NOMO-1 treated with DMSO at 0.1 percent for 48 hours (cell line): ENCODE data around the gene DNAJC4.
"Not testable (repeated sequence)": the region's sequence is repeated elsewhere in the genome, so short reads cannot be mapped to it uniquely, and the experiment has no call there.

Source experiments
- DNase-seq: peaks from one replicate; lab custom pipeline; 2025; ENCODE audit not compliant: unreplicated experiment; lab: John Stamatoyannopoulos, UW

DNAJC4 gene

GRCh38 chr11:64244966-64245365, 14.6 kb downstream of the DNAJC4 start:
- no peak for DNase-seq

- DNase-seq, result no peak
Measured at GRCh38 chr11:64245401-64245796, 15.1 kb downstream of the DNAJC4 start.

GRCh38 chr11:64245797-64246620, 15.7 kb downstream of the DNAJC4 start:
- DNase-seq, result peak; percentile 47

- not testable (repeated sequence) for DNase-seq
Measured at GRCh38 chr11:64246621-64246870, 16.2 kb downstream of the DNAJC4 start.

DNA sequence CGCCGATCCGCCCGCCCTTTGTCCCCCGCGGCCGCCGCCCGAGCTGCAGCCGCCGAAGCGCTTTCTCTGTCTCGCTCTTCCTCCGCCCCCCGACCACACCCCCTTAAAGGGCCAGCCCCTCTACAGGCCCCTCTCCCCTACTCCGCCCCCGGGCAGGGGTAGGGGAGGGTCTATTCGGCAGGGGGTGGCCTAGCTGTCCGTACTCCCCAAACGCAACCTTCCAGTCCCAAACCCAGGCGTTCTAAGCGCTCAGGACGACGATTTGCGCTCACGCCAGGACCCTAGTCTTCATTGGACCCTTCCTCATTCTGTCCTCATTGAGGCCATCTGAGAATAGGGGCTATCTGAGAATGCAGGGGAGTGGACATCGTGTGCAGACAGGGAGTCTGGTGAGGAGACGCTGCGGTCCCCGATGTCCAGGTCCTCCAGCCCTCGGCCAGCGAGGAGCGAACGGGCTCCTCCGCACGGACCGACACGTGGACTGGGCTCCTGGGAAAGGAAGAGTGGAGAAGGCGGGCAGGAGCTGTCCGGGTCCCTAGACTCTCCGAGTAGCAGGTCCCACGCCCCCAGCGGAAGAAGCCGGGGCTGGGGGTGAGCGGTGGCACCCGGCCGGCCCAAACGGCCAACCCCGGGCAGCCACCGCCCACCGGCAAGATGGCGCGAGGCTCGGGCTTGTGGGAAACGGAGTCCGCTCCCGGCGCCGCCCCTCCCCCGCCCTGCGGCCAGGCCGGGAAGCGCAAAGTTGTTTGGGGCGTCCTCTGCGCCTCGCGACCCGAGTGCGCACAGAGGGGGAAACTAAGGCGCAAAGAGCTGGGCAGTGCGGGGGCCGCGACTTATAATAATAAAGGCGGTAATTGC, 16.8 kb downstream of the DNAJC4 start, which contains the start of gene PPP1R14B:
PPP1R14B (minus strand) TSS at position 73 of the 858 bp plus-strand sequence. CDS start 270 bp downstream, outside the sequence.
- peak; percentile 87 for DNase-seq

GRCh38 chr11:64247729-64248531, 17.6 kb downstream of the DNAJC4 start:
- no peak for DNase-seq

GRCh38 chr11:64248578-64248977, 18.2 kb downstream of the DNAJC4 start:
- no peak for DNase-seq

- no peak for DNase-seq
Measured at GRCh38 chr11:64249038-64249437, 18.7 kb downstream of the DNAJC4 start.

DNA sequence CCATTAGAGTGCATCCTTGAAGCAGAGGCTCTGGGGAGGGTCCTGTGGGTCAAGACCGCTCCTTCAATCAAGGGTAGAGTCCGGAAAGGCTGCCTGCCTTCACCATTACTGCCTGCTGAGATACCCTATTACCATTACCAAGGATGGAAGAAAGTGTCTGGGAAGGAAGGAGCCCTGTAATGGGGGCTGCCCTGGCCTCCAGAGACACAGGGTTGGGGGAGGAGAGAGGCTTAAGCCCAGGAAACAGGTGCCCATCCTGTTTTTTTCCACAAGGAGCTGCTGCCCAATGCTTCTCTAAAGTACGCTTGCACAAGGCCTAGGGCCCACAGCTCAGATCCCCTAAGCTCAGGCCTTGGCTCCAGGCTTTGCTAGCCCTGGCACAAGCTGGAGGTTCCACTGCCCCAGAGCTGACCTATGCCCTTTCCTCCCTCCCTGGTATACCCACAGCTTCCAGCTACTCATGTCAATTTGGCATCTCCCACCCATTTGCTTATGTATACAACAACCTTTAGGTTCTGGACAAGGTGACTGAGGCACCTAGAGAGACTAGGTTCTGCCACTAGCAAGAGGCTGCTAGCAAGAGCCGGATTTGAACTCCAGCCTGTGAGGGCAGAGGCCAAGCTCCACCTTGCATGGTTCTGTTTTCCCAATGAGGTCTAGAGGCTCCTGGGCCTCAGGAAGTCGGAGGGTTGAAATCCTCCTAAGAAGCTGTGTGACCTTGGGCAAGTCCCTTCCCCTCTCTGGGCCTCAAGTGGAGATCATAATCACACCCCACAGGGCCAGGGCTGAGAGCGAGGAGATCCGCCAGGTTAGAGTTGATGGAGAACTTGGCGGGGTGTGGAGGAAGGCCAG, 19.4 kb downstream of the DNAJC4 start:
- DNase-seq, result no peak

GRCh38 chr11:64250415-64251015, 20.2 kb downstream of the DNAJC4 start:
- no peak for DNase-seq

DNA sequence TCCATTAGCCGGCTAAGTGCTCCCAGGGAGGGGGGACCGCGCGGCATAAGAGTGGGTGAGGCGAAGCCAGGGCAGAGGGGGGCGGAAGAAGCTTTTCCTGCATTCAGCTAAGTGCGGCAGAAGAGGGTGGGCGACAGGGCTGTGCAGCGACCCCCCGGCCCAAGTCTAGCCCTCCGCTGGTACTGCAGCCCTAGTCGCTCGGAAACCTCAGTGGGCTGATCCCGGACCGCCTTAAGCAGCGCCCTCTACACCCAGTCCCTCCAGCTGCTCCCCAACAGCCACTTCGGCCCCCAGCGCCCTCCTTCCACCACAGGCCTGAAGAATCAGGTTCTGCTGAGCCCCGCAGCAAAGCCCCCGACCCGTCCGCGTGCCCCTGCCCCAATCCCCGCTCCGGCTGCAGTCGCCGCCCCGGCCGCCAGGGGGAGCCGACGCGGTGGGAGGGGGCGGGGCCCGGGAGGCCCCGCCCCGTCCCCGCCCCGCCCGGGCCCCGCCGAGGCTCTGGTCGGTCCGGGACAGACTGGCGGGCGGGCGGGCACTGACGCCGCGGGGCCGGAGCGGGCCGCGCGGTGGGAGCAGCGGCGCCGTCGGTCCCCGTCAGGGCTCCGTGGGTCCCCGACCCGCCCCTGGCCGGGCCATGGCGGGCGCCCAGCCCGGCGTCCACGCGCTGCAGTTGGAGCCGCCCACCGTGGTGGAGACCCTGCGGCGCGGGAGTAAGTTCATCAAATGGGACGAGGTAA, 20.8 kb downstream of the DNAJC4 start, which contains the start of gene PLCB3:
PLCB3 (plus strand) TSS at position 515 of the 737 bp plus-strand sequence; CDS start at position 635, 120 bp downstream.
- peak; percentile 18 for DNase-seq

- no peak for DNase-seq
Measured at GRCh38 chr11:64251753-64252002, 21.3 kb downstream of the DNAJC4 start.

GRCh38 chr11:64252003-64252872, 21.9 kb downstream of the DNAJC4 start:
- DNase-seq, result no peak

DNA sequence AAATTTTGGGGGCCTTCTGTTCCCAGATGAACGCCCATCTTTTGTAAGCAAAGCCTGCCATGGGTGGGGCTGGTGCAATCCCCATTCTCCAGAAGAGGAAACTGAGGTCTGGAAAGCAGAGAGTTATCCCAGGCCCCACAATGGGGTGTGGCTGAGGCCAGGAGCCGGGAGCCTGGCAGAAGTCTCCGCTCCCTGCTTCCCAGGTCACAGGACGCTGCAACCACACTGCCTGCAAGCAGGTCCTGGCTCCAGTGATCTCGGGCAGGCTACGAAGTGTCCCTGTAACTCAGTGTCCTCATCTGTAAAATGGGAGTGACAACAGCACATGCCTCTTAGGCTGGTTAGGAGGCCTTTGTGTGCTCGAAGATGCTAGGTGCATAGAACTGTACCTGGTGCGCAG, 22.7 kb downstream of the DNAJC4 start:
- DNase-seq, result no peak

DNA sequence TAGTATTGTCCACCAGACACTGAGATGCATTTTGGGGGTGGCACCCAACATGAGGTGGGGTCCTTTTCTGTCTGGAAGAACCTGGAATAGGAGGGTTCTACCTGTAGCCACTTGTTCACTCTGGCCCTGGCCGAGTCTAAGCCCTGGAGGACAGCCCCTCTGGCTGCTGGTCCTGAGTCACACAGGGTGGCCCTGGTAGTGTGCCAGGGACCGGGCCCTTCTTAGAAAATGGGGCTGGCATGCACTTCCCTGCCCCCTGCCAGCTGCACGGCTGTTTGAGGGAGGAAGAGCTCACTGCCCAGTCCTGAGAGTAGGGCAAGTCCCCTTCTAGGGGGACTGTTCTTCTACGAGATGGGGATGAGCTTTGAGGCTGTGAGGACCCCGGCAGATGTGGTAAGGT, 23.1 kb downstream of the DNAJC4 start:
- DNase-seq, result no peak

DNA sequence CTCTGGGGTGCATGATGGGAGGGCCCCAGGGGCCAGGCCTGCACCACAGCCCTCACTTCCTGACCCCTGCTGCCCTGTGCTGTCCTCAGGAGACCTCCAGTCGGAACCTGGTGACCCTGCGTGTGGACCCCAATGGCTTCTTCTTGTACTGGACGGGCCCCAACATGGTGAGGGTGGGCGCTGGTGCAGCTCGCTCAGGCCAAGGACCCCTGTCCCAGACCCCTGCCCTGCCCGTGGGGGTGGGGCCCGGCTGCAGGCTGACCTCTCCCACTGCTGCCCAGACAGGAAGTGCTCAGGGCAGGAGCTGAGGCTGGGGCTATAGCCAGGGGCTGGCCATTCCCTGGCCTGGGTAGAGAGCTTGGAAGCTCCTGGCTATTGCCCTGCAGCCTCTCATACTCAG, 24.0 kb downstream of the DNAJC4 start:
- no peak for DNase-seq

DNA sequence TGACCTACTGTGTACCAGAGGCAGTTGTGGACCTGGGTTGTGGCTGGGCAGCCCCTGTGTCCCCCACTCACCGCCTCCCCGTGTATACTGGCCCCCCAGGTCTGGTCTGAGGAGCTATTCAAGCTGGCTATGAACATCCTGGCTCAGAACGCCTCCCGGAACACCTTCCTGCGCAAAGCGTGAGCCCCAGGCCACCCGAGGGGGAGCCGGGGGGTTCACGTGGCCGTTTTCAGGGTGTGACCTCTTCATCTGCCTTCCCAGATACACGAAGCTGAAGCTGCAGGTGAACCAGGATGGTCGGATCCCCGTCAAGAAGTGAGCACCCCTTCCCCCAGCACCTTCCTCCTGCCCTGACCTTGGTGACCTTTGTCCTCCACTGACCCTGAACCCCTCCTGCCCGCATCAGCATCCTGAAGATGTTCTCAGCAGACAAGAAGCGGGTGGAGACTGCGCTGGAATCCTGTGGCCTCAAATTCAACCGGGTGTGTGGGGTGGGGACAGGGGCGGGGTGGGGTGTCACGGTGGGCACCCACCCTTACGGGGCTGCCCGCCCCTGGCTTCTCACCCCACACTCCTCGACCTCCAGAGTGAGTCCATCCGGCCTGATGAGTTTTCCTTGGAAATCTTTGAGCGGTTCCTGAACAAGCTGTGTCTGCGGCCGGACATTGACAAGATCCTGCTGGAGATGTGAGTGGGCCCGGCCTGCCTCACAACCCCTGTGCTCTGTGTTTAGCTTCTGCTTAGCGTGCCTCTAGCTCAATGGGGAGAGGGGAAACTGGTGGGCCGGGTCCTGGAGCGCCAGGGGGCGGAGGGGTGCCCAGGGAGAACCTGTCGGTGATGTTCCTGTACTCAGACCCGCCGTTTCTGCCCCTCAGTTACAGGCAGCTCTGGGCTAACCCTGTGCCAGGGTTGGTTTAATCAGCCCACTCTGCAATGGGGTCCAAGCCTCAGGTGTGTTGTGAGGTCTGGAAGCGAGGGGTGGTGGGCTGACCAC, 25.1 kb downstream of the DNAJC4 start:
- no peak for DNase-seq
